Stromal cell of bone marrow (primary cell): ENCODE data around the gene SPRN.
A peak's percentile ranks its signal among the peaks of the same experiment; 100 is the strongest.
"Not testable (repeated sequence)": the region's sequence is repeated elsewhere in the genome, so short reads cannot be mapped to it uniquely, and the experiment has no call there.

Experiments used
- DNase-seq: peaks from one replicate; pipeline ENCODE4 v3.0.0-alpha.2; 2012; ENCODE audit warnings: low read depth

SPRN gene

DNA sequence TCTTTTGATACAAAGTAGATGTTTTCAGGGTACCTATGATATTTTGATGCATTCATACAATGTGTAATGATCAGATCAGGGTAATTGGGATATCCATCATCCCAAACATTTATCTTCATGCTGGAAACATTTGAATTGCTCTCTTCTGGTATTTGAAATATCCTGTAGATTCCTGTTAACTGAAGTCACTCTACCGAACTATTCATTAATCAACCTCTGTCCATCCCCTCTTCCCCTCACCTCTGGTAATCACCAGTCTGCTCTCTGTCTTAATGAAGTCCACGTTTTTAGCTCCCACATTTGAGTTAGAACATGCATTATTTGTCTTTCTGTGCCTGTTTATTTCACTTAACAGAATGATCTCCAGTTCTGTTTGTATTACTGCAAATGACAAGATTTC, 19.2 kb downstream of the SPRN start:
- DNase-seq = no peak

- no peak for DNase-seq
Observed at GRCh38 chr10:133403784-133404183, 20.6 kb downstream of the SPRN start.

DNA sequence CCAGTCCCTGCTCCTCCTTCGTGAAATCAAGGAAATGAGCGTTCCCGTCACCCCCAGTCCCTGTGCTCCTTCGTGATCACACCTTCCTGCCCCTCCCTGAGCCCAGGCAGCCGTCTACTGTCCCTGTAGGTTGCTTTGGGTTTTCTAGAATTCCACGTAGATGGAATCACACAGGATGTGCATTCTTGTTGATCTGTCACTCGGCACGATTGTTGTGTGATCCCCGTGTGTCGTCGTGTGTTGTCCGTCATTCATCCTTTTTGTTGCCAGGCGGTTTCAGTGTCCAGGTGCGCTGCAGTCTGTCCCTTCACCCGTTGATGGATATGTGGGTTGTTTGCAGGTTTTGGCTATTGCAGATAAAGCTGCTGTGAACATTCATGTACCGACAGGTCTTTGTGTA, 21.1 kb downstream of the SPRN start:
- DNase-seq = no peak

DNA sequence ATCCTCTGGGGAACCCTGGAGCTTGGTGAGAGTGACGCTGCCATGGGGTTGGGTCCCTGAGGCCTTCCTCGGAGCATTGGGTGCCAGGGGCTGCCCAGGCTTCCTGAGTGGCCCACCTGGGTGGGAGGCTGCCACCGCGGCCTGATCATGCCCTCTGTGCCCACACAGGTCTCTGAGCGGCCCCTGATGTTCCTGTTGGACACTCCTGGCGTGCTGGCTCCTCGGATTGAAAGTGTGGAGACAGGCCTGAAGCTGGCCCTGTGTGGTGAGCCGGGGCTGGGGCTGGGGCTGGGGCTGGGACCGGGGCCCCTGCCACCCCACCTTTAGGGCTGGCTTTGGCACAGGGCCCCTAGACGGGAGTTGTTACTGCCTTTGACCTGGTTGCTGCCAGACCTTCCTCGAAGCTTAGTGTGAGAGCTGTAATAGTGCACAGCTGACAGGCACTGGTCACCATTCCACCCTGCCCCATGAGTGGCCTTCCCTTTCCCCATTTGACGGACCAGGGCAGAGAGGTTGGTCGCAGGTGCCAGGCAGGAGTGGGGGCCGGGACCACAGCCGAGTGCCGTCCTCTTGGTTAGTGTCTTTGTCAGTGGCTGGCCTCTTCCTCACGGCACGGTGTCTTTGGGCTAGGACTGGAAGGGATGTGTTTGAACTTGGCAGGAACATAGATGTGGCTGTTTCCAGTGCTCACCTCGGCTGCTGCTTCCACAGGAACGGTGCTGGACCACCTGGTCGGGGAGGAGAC, 22.3 kb downstream of the SPRN start:
- no peak for DNase-seq

DNA sequence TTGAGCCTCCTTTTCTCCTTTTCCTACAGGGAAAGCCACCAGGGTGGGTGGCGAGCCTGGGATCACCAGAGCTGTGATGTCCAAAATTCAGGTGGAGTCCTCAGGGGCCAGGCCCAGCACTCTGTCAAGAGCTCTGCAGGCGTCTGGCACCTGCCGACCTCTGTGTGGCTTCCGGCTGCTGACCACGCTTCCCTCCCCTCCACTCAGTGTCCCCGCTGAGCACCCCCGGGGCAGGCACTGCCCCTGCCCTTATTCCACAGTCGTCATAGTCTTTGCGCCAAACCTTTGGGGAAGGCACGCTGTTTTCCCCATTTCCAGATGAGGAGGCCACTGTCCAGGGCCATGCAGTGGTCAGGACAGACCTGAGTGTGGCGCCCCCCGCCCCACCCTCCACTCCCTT, 22.9 kb downstream of the SPRN start:
- DNase-seq = no peak

DNA sequence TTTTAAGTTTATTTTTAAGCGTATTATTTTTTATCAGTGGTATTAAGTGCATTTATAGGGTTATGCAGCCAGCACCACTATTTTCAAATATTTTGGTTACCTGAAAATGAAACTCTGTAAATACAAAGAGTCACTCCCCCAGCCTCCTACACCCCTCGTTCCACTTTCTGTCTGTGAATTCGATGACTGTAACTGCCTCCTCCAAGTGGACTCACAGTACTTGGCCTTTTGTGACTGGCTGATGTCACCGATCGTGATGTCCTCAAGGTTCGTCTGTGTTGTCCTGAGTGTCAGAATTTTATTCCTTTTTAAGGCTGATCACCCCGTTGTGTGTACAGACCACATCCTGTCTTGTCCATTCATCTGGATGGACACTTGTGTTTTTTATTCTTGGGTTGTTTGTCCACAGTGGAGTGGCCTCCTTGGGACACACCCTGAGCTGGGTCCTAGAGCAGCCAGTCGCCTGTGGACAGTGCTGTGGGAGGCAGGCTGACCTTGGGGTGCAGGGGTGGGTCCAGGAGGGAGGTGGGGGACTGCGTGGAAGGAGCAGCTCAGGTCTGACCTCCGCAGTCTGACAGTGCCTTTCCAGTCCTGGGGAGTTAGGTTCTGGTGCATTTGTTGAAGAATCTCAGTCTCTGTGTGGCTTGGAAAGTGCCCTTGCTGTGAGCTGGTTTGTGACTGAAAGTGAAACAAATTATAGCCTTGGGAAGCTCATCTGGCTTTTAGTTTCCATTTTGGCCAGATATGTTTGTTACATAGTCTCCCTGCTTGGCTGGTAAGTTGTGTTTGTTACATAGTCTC, 23.6 kb downstream of the SPRN start:
- DNase-seq = no peak

- no peak for DNase-seq
Observed at GRCh38 chr10:133399123-133399601, 25.3 kb downstream of the SPRN start.

- no peak for DNase-seq
Observed at GRCh38 chr10:133397938-133398337, 26.5 kb downstream of the SPRN start.

- no peak for DNase-seq
Observed at GRCh38 chr10:133396035-133396624, 28.3 kb downstream of the SPRN start.

DNA sequence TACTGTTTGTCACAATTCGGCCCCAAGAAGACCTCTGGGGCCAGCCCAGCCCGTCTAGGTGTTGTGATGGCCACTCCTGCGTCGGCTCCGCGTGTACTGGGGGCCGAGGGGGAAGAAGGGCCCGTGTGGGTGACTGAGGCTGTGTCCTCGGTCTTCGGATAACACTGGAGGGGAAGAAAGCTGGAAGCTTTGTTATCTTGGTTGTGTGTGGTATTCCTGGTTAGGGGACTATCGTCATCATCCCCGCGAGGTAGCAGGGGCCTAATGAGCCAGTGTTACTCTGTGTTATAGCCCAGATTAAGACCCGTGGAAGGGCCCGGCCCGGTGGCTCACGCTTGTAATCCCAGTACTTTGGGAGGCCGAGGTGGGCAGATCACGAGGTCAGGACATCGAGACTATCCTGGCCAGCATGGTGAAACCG, 29.6 kb downstream of the SPRN start:
- no peak for DNase-seq

- peak; percentile 79 for DNase-seq
Observed at GRCh38 chr10:133394064-133394663, 30.3 kb downstream of the SPRN start, which contains the start of gene MTG1. Gene MTG1, plus strand, starts transcription at chr10:133394157. Its CDS starts 64 bp downstream, at chr10:133394221.

GRCh38 chr10:133393401-133394063, 30.9 kb downstream of the SPRN start:
- DNase-seq = no peak

DNA sequence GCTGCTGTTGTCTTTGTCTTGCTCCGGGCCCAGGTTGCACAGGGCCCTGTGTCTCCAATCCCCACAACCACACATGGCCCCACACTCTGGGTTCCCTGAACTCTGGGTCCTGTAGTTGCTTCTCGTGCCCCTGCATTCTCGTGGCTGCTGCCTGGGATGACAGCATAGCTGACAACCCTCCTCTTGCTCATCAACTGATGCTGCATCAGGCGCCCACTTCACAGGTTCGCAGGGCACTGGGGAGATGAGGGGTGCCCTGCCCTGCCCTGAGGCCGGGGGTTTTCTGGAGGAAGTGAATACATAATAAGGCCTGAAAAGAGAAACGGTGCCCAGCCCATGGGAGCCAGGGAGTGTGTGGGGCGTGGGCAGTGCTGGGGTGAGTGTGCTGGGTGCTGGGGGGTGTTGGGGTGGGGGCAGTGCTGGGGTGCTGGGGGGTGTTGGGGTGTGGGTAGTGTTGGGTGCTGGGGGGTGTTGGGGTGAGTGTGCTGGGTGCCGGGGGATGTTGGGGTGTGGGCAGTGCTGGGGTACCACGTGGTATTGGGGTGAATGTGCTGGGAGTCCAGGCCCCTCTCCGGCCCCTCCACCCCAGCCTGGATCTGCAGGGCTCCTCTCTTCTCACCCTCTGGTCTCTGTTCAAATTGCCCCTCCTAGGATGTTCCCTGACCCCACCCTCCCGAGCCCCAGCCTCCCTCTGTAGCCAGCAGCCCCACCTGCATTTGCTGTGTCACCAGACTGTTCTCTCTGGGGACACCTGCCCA, 32.5 kb downstream of the SPRN start:
- no peak for DNase-seq

- DNase-seq = no peak
Observed at GRCh38 chr10:133391249-133391635, 33.2 kb downstream of the SPRN start.

DNA sequence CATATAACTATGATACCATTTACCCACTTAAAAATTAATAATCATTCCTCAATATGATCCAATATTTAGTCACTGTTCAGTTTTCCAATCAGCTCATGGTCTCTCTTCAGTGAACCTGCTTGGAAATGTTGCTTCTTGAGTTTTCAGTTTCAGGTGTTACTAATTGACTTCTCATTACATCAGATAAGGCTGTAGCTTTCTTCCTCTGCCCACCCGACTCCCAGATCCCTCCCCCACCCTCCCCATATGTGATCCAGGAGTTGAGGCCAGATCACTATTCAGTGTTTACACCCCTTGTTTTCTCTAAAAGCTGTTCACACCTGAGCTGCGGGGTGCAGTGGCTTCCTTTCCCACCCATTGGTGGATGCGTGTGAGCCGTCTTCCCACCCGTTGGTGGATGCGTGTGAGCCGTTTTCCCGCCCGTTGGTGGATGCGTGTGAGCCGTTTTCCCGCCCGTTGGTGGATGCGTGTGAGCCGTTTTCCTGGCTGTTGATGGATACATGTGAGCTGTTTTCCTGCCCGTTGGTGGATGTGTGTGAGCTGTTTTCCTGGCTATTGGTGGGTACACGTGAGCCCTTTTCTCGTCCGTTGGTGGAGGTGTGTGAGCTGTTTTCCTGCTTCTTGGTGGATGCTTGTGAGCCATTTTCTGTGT, 33.7 kb downstream of the SPRN start:
- no peak for DNase-seq

GRCh38 chr10:133388973-133389818, 35.2 kb downstream of the SPRN start:
- no peak for DNase-seq

GRCh38 chr10:133388236-133388972, 36.0 kb downstream of the SPRN start:
- no peak for DNase-seq

- DNase-seq = not testable (repeated sequence)
Observed at GRCh38 chr10:133386951-133387350, 37.5 kb downstream of the SPRN start.

- DNase-seq = no peak
Observed at GRCh38 chr10:133385214-133385613, 39.2 kb downstream of the SPRN start.
